Measurements from ENCODE around the gene PTGDR2.

DNA sequence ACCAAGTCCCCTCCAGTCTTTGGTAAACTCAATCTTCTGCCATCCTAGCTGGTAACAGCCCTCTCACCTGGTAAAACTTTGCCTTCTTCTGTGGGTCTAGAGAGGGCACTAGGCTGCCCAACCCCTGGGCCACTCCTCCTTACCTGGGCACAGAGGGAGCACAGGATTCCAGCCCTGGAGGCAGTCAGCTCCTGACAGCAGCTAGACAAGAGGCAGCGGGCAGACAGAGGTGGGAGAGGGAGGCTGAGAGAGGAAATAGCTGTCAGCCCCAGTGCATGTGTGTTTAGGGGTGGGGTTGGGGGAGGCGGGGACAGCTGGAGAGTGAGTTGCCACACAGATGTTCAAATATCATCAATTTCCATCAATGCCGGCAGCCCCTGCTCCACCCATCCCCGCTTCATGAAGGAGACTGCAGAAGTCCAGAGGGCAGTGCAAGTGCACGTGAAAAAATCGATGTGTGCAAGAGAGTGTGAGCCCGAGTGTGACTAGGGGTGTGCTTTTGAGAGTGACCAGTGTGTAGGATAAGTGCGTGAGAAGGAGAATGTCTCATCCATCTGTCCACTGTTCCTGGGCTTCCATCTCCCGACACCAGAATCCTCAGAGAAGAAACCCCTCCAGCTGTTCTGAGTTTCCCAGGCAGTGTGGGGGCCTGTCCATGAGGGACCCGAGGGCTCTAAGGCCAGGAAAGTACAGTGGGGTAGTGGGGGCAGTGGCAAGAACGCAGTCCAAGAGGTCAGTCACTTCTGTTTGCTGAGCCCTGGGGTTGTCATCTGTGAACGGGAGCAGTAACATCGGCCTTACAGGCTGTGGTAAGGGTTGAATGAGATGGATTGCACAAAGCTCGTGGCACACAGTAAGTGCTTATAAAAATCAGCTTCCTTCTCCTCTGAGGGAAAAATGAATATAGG lies at the start of gene PTGDR2:
- TF ChIP-seq, protein P1, sequence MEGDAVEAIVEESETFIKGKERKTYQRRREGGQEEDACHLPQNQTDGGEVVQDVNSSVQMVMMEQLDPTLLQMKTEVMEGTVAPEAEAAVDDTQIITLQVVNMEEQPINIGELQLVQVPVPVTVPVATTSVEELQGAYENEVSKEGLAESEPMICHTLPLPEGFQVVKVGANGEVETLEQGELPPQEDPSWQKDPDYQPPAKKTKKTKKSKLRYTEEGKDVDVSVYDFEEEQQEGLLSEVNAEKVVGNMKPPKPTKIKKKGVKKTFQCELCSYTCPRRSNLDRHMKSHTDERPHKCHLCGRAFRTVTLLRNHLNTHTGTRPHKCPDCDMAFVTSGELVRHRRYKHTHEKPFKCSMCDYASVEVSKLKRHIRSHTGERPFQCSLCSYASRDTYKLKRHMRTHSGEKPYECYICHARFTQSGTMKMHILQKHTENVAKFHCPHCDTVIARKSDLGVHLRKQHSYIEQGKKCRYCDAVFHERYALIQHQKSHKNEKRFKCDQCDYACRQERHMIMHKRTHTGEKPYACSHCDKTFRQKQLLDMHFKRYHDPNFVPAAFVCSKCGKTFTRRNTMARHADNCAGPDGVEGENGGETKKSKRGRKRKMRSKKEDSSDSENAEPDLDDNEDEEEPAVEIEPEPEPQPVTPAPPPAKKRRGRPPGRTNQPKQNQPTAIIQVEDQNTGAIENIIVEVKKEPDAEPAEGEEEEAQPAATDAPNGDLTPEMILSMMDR (IDR thresholded peaks at IDR 0.05), result no peak
- TF ChIP-seq EP300 (IDR thresholded peaks at IDR 0.05) (no peak), POLR2AphosphoS5 (IDR thresholded peaks at IDR 0.05) (no peak)

Measured in gastroesophageal sphincter (tissue), 3 donors.